T47D (cell line): ENCODE measurements around the gene GRM8.
A peak's percentile ranks its signal among the peaks of the same experiment; 100 is the strongest.
"Not testable (repeated sequence)": the region's sequence is repeated elsewhere in the genome, so short reads cannot be mapped to it uniquely, and the experiment has no call there.

Experiments
- DNase-seq, 2 experiments: peaks; one replicate each; pipeline versions ENCODE4 v3.0.0 to v3.0.0-alpha.2; 2011 to 2012; ENCODE audit warnings: low read depth in 1 of 2, low spot score in 1 of 2
- JUND ChIP-seq: IDR thresholded peaks from 2 replicates; pipeline ENCODE4 v1.6.1; 2012; ENCODE audit warnings: low read depth
- in situ Hi-C: cut with HindIII; loops from 2 replicates; pipeline ENCODE4 v1.10.0; 2016; ENCODE audit warnings: low sequenced_read_pairs, low pct_unique_long_range_greater_than_20kb

GRM8 gene

GRCh38 chr7:126686474-126686873 lies 566.3 kb downstream of the GRM8 start:
- no peak for TF ChIP-seq JUND
- DNase-seq: no peak
- in situ Hi-C loops: no loop called here

- in situ Hi-C loops: no loop called here
- TF ChIP-seq JUND: no peak
- no peak for DNase-seq
These were observed 567.1 kb downstream of the GRM8 start for GRCh38 chr7:126685596-126685995.

GRCh38 chr7:126685018-126685573 lies 567.6 kb downstream of the GRM8 start:
- in situ Hi-C loops: no loop called here
- no peak for DNase-seq
- no peak for TF ChIP-seq JUND

- in situ Hi-C loops: no loop called here
- no peak for TF ChIP-seq JUND
- no peak for DNase-seq
These were observed 570.6 kb downstream of the GRM8 start for GRCh38 chr7:126682176-126682575.

GRCh38 chr7:126668762-126669161 lies 584.0 kb downstream of the GRM8 start:
- DNase-seq, in situ Hi-C loops: not testable (repeated sequence)

- no peak for TF ChIP-seq JUND
- in situ Hi-C loops: no loop called here
- DNase-seq: no peak
These were observed 584.4 kb downstream of the GRM8 start for GRCh38 chr7:126668367-126668752.

- DNase-seq: peak in 1 of 2 experiments; percentile 15
- in situ Hi-C loops: no loop called here
- no peak for TF ChIP-seq JUND
These were observed 584.9 kb downstream of the GRM8 start for GRCh38 chr7:126667742-126668366.

- no peak for DNase-seq
- in situ Hi-C loops: no loop called here
- no peak for TF ChIP-seq JUND
These were observed 589.9 kb downstream of the GRM8 start for GRCh38 chr7:126662856-126663255.

- no peak for DNase-seq
- in situ Hi-C loops: no loop called here
- no peak for TF ChIP-seq JUND
These were observed 593.6 kb downstream of the GRM8 start for GRCh38 chr7:126659124-126659523.

GRCh38 chr7:126658684-126659083 lies 594.1 kb downstream of the GRM8 start:
- no peak for DNase-seq
- TF ChIP-seq JUND: no peak
- in situ Hi-C loops: no loop called here

GRCh38 chr7:126657599-126658358 lies 595.0 kb downstream of the GRM8 start:
- in situ Hi-C loops: no loop called here
- TF ChIP-seq JUND: no peak
- DNase-seq: no peak

GRCh38 chr7:126657137-126657536 lies 595.6 kb downstream of the GRM8 start:
- TF ChIP-seq JUND: no peak
- in situ Hi-C loops: no loop called here
- no peak for DNase-seq

- no peak for TF ChIP-seq JUND
- no peak for DNase-seq
- in situ Hi-C loops: no loop called here
These were observed 596.6 kb downstream of the GRM8 start for GRCh38 chr7:126656165-126656564.
